Amniotic epithelial cell (primary cell): ENCODE results near the gene CCNYL1.
"Not testable (repeated sequence)": the region's sequence is repeated elsewhere in the genome, so short reads cannot be mapped to it uniquely, and the experiment has no call there.

Source experiments
- DNase-seq: peaks from one replicate; pipeline ENCODE4 v3.0.0-alpha.2; 2010; ENCODE audit warnings: low read depth

Gene CCNYL1

DNA sequence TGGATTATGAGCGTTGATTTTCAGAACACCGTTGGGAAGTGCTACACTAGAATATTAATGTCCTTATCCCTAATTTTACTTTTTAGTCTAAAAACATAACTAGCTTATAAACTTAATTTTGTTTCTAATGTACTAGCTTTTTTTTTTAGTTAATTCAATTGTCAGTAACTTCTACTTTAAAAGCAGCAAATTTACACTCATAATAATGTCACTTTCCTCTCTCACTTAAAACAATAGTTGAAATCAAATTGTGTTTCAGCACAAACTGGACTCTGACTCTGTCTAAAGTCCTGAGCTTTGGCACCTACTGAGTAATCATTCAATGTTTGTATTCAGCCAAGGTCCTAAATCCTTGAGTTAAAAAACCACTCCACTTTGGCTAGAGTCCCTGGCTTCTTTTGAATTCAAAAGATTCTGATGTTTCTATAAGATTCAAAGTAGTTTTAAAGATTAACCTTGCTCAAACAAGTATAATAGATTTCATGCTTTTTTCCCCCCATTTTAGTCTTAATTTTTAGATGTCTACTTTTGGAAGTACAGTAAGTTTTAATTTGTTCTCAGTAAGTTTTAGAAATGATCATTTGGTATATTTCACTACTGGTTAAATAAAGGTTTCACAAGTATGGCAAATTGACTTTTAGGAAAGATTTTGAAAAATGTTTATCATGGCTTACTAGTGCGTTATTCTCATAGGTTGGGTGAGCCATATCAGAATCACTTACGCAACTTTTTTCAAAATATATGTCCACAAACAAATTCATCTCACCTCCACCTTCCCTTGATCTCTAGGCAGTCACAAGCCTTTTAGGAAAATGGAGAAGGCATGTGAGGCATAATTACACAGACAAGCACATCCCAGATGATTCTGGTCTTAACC lies 23.4 kb downstream of the CCNYL1 start:
- DNase-seq = no peak

DNA sequence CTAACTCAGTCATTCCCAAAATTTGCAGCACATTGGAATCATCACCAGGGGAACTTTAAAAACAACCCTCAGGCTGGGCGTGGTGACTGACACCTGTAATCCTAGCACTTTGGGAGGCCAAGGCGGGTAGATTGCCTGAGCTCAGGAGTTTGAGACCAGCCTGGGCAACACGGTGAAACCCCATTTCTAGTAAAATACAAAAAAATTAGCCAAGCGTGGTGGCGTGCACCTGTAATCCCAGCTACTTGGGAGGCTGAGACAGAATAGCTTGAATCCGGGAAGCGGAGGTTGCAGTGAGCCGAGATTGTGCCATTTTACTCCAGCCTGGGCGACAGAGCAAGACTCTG lies 24.0 kb downstream of the CCNYL1 start:
- DNase-seq = not testable (repeated sequence)

DNA sequence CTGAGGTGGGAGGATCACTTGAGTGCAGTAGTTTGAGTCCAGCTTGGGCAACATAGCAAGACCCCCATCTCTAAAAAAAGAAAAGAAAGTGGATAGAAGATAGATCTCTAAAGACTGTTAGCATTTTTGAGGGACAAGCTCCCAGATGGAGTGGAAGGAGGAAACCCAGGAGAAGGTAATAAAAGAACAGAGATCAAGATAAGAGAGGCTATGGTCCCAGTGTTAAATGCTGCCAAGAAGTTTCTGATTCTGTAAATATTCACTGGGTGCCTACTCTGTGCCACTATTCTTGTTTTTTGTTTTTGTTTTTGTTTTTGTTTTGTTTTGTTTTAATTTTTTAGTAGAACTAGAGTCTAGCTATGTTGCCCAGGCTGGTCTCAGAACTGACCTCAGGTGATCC lies 32.1 kb downstream of the CCNYL1 start:
- no peak for DNase-seq

GRCh38 chr2:207744050-207744449 lies 32.6 kb downstream of the CCNYL1 start:
- no peak for DNase-seq

DNA sequence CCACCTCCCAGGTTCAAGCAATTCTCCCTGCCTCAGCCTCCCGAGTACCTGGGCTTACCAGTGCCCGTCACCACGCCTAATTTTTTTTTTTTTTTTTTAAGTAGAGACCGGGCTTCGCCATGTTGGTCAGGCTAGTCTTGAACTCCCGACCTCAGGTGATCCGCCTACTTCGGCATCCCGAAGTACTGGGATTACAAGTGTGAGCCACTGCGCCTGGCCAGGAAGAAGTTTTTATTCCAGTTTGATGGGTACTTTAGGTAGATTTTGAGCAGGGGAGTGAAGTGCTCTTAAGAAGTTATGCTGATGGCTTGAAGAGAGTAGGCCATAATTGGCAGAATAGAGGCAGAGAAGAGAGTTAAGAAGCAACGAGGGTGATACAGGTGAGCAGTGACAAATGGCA lies 33.0 kb downstream of the CCNYL1 start:
- no peak for DNase-seq

DNA sequence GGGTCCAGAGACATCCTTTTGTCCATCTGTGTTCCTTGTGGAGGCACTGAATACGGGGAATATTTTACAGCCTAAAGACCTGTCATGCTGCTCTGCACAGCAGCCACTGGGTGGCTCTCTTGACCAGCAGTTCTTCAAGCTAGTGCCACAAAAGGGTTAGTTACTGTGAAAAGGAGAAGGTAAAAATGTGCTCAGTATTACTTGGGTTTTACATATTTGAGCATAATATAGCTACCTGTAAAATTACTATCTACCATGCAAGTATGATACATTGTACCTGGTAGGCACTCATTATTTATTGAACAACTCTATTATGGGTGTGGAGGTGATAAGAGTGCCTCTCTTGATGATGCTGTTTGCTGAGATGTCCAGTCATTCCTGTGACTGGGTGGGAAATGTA lies 34.7 kb downstream of the CCNYL1 start:
- DNase-seq = peak; percentile 64

DNA sequence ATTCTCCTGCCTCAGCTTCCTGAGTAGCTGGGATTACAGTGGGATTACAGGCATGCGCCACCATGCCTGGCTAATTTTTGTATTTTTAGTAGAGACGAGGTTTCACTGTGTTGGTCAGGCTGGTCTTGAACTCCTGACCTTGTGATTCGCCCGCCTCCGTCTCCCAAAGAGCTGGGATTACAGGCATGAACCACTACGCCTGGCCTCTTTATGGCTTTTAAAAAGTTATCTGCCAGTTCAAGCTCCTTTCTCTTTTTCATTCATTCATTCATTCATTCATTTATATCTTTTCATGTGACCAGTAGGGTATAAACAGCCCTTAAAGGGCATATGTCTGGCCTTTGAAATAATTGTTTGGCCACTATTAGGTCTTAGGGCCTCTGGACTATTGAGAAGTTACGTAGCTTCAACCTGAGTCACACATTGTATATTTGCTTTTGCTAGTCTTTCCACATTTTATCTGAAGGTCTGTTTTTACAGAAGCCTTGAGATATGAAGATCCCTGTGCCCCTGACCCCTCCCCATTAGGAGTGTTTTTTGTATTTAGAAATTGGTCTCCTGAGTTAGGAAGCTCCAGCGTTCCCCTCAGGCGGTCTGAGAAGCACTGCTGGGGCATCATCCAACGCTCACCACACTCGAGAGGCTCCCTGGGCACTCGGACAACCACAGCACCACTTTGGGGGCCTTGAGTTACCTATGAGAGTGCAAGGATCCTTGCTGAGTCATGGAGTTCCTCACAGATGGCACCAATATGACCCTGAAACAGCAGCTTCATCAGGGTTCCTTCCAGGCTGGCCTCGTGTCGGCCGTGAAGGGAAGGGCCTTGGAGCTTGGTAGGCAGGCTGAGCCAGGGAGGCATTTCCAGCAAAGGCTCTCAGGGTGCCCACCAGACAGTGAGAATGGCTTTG lies 36.5 kb downstream of the CCNYL1 start:
- DNase-seq = peak; percentile 23

DNA sequence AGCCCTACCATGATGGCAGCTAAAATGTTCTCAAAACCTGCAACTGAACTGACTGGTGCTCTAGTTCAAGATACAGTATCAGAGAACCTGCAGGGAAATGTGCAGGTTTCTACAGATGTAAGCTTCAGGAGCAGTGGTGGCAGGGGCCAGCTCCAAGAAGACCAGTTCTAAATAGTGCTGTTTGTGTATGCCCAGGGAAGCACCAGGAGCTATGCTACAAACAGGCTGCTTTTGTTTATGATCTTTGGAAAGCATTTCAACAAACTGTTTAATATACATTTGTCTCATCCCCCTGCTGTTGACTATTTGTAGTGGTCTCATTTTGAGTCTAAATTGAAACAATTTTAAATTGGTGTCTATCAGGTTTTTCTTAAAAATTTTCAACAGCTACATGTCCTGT lies 37.6 kb downstream of the CCNYL1 start:
- DNase-seq = no peak

GRCh38 chr2:207749873-207750272 lies 38.4 kb downstream of the CCNYL1 start:
- DNase-seq = no peak

DNA sequence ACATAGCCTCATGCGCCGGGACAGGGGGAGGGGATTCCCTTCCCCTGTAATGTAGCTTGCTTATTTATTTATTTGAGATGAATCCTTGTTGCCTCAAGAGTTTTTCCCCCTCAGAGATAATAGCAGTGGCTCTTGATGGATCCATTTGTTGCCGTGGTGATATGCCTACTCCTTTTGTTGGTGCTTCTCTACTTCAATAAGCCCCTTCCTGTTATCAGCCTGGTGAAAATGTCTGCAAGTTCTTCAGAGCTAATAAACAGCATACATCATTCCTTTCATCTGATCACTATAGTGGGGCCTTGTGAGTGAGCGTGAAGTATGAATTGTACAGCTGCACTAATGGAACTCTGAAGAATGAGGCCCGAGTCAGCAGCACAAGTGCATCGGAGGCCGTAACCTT lies 38.9 kb downstream of the CCNYL1 start:
- DNase-seq = no peak

DNA sequence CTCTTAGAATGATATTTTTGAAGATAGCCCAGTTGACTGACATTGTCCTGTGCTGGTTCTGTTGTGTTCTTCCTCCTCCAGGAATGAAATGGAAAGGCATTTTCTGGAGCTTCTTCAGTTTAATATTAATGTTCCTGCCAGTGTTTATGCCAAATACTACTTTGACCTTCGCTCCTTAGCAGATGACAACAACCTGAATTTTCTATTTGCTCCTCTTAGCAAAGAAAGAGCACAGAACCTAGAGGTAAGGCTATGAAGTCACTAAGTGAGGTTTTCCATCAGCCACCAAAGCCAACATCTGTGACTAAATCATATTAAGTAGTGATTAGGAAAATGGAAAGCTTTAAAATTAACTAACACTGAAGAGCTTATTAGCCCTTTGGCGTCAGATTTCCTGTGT lies 39.4 kb downstream of the CCNYL1 start:
- DNase-seq = no peak

- not testable (repeated sequence) for DNase-seq
These were observed 42.2 kb downstream of the CCNYL1 start for GRCh38 chr2:207753688-207754087.

GRCh38 chr2:207754498-207755383 lies 43.3 kb downstream of the CCNYL1 start:
- no peak for DNase-seq

GRCh38 chr2:207758025-207758424 lies 46.6 kb downstream of the CCNYL1 start:
- no peak for DNase-seq

DNA sequence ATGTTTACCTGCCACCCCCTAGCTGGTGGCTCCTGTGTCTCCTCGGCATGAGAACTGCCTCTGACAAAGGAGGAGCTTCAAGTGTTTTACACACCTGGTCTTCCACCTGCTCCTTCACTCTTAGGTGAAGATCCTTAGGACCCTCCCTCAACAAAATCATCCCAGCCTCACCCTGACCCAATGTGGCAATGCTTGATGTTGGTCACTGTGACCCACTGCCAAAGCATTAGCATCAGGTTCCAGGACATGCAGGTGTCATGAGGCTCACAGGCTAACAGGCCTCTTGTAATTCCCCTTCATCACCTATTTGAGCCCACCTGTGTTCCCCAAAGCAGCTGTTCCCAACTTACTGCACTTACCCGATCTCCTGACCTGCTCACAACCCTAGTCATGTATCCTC lies 48.5 kb downstream of the CCNYL1 start:
- no peak for DNase-seq

DNA sequence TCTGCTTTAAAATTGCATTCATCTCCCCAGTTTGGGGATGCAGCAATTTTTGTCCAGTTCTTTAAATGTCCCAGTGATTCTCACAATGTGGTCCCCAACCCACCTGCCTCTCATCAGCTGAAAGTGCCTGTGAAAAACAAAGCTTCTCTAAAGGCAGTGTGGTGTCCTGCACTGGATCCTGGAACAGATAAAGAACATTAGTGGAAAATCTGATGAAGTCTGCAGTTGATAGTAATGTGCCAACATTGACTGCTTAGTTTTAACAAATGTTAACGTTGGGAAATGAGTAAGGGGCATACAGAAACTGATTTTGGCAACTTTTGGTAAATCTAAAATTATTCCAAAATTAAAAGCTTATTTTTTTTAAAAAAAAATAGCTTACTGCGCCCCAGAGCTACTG lies 49.0 kb downstream of the CCNYL1 start:
- DNase-seq = no peak

- DNase-seq = not testable (repeated sequence)
These were observed 50.0 kb downstream of the CCNYL1 start for GRCh38 chr2:207761426-207761825.

GRCh38 chr2:207762146-207762545 lies 50.7 kb downstream of the CCNYL1 start:
- DNase-seq = peak; percentile 28

DNA sequence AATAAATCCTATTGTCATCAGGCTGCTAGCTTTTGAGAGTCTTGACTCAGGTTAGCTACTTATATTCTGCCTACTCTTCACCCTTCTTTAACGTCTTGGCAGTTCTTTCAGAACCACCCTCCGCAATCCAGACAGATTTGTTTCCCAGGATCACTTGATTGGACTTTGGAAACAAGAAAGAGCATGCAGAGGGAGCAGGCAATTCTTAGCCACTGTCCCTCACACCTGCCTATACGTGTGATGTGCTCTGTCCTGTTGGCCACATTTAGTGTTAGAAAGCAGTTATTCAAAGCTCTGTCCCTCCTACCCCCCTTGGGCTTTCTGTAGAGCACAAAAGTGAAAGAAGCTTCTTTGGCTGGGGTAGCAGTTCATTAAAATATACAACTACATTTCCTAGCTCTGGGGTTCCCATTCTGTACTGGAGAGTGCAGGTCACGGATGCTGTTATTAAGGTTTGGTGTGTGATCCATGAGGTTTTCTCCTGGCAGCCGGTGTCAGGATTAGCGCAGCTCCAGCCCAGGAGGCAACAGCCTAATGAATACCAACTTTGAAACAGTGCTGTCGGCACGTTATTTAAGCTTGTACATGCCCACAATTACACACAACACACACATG lies 52.0 kb downstream of the CCNYL1 start:
- no peak for DNase-seq

DNA sequence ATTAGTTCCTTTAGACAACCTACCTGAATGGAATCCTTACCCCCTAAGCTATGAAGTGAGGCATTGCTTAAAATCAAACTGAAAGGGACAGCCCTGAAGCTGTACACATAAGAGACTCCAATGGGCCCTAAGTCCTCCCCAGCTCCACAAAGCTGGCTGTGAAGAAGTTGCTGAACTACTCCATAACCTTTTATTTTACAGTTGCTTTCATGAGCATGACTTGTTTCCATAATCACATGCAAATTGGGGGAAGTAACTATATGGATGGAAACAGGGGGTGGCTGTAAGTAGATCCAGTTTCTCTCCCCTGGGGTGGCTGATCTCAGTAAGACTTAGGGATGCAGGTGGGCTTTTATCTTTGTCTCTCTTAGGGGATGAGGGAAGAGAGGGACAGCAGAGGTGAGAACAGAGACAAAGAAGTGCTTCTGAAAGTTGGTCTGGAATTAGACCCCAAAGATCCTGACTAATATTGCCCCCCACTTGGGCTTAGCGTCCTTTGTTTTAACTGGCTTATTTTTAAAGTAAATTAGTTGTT lies 52.7 kb downstream of the CCNYL1 start:
- DNase-seq = no peak

GRCh38 chr2:207765547-207765946 lies 54.1 kb downstream of the CCNYL1 start:
- DNase-seq = no peak
